K562 (cell line): ENCODE results near the gene CLIC1. TPM values are rescaled to one million over a fixed set of nuclear protein-coding genes. Genes with fewer than 3 reads are reported as not detected.

ENCODE experiments used
- ADNP ChIP-seq: fragments of 200-800 bp; sonication (Bioruptor generic); IDR thresholded peaks from 2 replicates; pipeline ENCODE4 v1.6.1; 2016; ENCODE audit warnings: missing genetic modification characterization, missing compliant biosample characterization
- HNRNPK ChIP-seq: fragments of 200-400 bp; formaldehyde crosslinking; IDR thresholded peaks from one replicate; pipeline ENCODE4 v1.6.1; 2018; ENCODE audit warnings: mild to moderate bottlenecking, low read depth, low read length; ENCODE audit not compliant: poor library complexity, severe bottlenecking
- PHF20 ChIP-seq: fragments of 450-650 bp; IDR thresholded peaks from 2 replicates; pipeline ENCODE4 v1.6.1; 2018; ENCODE audit not compliant: partially characterized antibody
- SIN3B ChIP-seq: fragments of 450-650 bp; IDR thresholded peaks from 2 replicates; pipeline ENCODE4 v1.6.1; 2017; ENCODE audit warnings: low read depth, mild to moderate bottlenecking, moderate library complexity
- SRF ChIP-seq, 2 experiments: fragments of 250-450, 450-650 bp in 1 of 2; sonication (Bioruptor Pico) in 1 of 2; sonication (generic) in 1 of 2; formaldehyde crosslinking; IDR thresholded peaks; 2 replicates each; pipeline versions ENCODE4 v1.5.0 to v1.5.1; 2020 to 2022; ENCODE audit warnings: mild to moderate bottlenecking in 1 of 2, missing genetic modification reagents in 1 of 2
- STAG1 ChIP-seq: sonication (generic); formaldehyde crosslinking; IDR thresholded peaks from 2 replicates; pipeline ENCODE4 v1.5.0; 2020; ENCODE audit warnings: missing genetic modification reagents, borderline replicate concordance
- TGIF2 ChIP-seq: sonication (generic); formaldehyde crosslinking; IDR thresholded peaks from 2 replicates; pipeline ENCODE4 v1.8.1; 2022; ENCODE audit warnings: mild to moderate bottlenecking, missing genetic modification reagents, moderate library complexity
- ZBTB7A ChIP-seq: IDR thresholded peaks from 2 replicates; pipeline ENCODE4 v1.6.1; 2011; ENCODE audit warnings: low read depth, mild to moderate bottlenecking, low read length, moderate library complexity, borderline replicate concordance; ENCODE audit not compliant: control insufficient read depth
- ZNF124 ChIP-seq: sonication (generic); formaldehyde crosslinking; IDR thresholded peaks from 2 replicates; pipeline ENCODE4 v1.8.1; 2022; ENCODE audit warnings: missing genetic modification reagents
- ZNF436 ChIP-seq: fragments of 250-450, 450-650 bp; sonication (Bioruptor Pico); formaldehyde crosslinking; IDR thresholded peaks from 2 replicates; pipeline ENCODE4 v1.7.0; 2020; ENCODE audit warnings: mild to moderate bottlenecking
- polyA plus RNA-seq, 8 experiments: library from polyadenylated mRNA; depleted of rRNA in 4 of 8; stranded (reverse) in 5 of 8; unstranded in 3 of 8; fragments of >200 nt; fragmentation: Nextera tagmentation in 2 of 8; fragmentation: Illumina TruSeq in 1 of 8; extraction: Ambion mirVana in 2 of 8; extraction: Trizol in 1 of 8; gene quantifications; 2 replicates each; pipeline versions ENCODE4 v1.2.1 to v1.2.3, GENCODE V29; 2011 to 2014; ENCODE audit warnings: inconsistent platforms in 1 of 8, missing spikeins in 1 of 8
- total RNA-seq, 7 experiments: library from RNA; depleted of rRNA in 6 of 7; stranded (reverse); fragments of >200 nt in 6 of 7; fragmentation: Illumina TruSeq in 2 of 7; extraction: Trizol in 2 of 7; gene quantifications; 2 replicates each; pipeline versions ENCODE4 v1.2.1 to v1.2.3, GENCODE V29; 2011 to 2021; ENCODE audit warnings: low replicate concordance in 1 of 7
- TF ChIP-seq, protein P1 (sequence below): fragments of 250-450 bp; sonication (Bioruptor Pico); IDR thresholded peaks from 2 replicates; pipeline ENCODE4 v1.5.1; 2021; ENCODE audit warnings: mild to moderate bottlenecking
- TF ChIP-seq, protein P2 (sequence below): IDR thresholded peaks from 2 replicates; pipeline ENCODE4 v1.6.1; 2016; ENCODE audit warnings: missing genetic modification characterization, missing compliant biosample characterization
- TF ChIP-seq, protein P3 (sequence below): fragments of 250-450 bp; sonication (Bioruptor Pico); IDR thresholded peaks from 2 replicates; pipeline ENCODE4 v1.4.0; 2020; ENCODE audit warnings: mild to moderate bottlenecking, moderate library complexity
- TF ChIP-seq, protein P4 (sequence below): fragments of 250-450 bp; sonication (Bioruptor Pico); IDR thresholded peaks from 2 replicates; pipeline ENCODE4 v1.5.0; 2021; ENCODE audit warnings: mild to moderate bottlenecking, moderate library complexity

CLIC1 gene
- total and polyA plus RNA-seq, 9 of the 15 experiments (the other 6 are each of a cell fraction or from before 2014, with no cell fraction given): 1,267 to 2,419 (median 1,808) TPM

DNA sequence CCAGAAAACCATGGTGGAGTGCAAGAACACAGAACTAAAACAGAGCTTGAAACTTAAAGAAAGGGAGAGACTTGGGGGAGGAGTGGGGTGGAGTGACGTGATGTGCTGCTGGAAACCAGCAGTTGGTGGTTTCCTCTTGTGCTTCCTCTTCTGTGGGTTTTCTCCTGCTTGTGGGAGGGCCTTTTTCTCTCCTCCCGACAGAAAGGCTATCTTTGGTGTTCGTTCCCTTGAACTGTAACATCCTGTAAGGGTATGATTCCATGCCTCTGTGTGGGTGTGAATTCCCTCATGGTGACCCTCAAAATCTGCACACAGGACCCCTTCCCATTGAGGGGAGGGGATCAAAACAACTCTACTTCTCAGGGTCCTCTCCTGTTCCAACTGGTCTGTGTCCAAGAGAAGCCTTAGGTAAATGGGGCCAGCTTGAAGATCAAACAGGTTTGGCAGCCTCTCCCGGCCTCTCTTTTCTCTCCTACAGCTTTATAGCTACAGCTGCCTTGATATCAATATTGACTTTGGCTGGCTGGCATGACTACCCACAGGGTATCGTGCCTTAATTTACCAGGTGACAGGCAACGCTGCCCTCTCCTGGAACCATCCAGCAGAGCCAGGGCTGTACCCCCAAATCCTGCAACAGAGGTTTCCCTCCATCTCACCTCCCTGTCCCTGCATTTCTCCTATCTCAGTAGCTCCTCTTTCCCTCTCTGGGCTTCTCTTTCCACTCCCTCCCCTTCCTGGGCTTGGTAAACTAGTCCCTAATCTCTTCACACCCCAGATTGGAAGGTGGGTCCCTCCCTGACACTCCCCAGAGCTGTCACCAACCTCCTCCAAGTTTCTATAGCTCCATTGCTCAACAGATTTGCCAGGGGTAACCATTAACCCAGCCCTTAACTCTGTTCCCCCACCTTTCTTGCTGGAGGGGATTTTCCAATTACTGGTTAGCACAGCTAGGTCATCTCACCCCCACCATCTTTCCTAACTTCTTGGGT is 2.0 kb upstream of the CLIC1 start (continued):
- TF ChIP-seq, protein P1, sequence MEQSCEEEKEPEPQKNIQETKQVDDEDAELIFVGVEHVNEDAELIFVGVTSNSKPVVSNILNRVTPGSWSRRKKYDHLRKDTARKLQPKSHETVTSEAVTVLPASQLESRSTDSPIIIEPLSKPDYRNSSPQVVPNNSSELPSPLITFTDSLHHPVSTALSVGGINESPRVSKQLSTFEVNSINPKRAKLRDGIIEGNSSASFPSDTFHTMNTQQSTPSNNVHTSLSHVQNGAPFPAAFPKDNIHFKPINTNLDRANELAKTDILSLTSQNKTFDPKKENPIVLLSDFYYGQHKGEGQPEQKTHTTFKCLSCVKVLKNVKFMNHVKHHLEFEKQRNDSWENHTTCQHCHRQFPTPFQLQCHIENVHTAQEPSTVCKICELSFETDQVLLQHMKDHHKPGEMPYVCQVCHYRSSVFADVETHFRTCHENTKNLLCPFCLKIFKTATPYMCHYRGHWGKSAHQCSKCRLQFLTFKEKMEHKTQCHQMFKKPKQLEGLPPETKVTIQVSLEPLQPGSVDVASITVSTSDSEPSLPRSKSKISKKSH: no peak
- TF ChIP-seq, protein P2, sequence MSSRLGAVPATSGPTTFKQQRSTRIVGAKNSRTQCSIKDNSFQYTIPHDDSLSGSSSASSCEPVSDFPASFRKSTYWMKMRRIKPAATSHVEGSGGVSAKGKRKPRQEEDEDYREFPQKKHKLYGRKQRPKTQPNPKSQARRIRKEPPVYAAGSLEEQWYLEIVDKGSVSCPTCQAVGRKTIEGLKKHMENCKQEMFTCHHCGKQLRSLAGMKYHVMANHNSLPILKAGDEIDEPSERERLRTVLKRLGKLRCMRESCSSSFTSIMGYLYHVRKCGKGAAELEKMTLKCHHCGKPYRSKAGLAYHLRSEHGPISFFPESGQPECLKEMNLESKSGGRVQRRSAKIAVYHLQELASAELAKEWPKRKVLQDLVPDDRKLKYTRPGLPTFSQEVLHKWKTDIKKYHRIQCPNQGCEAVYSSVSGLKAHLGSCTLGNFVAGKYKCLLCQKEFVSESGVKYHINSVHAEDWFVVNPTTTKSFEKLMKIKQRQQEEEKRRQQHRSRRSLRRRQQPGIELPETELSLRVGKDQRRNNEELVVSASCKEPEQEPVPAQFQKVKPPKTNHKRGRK: no peak
- TF ChIP-seq PHF20 (no peak), TGIF2 (no peak), ZBTB7A (no peak), STAG1 (CRISPR knock-in tag) (no peak), HNRNPK (no peak), ZNF436 (CRISPR knock-in tag) (peak; percentile 38; the same call in 1 of the 2 replicates), SIN3B (no peak), ZNF124 (CRISPR knock-in tag) (no peak), ADNP (no peak), SRF (CRISPR knock-in tag; IDR thresholded peaks at IDR 0.05) (peak; percentile 72 to 93; a peak in 3 of 4 replicates)
- TF ChIP-seq, protein P3, sequence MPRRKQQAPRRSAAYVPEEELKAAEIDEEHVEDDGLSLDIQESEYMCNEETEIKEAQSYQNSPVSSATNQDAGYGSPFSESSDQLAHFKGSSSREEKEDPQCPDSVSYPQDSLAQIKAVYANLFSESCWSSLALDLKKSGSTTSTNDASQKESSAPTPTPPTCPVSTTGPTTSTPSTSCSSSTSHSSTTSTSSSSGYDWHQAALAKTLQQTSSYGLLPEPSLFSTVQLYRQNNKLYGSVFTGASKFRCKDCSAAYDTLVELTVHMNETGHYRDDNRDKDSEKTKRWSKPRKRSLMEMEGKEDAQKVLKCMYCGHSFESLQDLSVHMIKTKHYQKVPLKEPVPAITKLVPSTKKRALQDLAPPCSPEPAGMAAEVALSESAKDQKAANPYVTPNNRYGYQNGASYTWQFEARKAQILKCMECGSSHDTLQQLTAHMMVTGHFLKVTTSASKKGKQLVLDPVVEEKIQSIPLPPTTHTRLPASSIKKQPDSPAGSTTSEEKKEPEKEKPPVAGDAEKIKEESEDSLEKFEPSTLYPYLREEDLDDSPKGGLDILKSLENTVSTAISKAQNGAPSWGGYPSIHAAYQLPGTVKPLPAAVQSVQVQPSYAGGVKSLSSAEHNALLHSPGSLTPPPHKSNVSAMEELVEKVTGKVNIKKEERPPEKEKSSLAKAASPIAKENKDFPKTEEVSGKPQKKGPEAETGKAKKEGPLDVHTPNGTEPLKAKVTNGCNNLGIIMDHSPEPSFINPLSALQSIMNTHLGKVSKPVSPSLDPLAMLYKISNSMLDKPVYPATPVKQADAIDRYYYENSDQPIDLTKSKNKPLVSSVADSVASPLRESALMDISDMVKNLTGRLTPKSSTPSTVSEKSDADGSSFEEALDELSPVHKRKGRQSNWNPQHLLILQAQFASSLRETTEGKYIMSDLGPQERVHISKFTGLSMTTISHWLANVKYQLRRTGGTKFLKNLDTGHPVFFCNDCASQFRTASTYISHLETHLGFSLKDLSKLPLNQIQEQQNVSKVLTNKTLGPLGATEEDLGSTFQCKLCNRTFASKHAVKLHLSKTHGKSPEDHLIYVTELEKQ (CRISPR knock-in tag): no peak
- TF ChIP-seq, protein P4, sequence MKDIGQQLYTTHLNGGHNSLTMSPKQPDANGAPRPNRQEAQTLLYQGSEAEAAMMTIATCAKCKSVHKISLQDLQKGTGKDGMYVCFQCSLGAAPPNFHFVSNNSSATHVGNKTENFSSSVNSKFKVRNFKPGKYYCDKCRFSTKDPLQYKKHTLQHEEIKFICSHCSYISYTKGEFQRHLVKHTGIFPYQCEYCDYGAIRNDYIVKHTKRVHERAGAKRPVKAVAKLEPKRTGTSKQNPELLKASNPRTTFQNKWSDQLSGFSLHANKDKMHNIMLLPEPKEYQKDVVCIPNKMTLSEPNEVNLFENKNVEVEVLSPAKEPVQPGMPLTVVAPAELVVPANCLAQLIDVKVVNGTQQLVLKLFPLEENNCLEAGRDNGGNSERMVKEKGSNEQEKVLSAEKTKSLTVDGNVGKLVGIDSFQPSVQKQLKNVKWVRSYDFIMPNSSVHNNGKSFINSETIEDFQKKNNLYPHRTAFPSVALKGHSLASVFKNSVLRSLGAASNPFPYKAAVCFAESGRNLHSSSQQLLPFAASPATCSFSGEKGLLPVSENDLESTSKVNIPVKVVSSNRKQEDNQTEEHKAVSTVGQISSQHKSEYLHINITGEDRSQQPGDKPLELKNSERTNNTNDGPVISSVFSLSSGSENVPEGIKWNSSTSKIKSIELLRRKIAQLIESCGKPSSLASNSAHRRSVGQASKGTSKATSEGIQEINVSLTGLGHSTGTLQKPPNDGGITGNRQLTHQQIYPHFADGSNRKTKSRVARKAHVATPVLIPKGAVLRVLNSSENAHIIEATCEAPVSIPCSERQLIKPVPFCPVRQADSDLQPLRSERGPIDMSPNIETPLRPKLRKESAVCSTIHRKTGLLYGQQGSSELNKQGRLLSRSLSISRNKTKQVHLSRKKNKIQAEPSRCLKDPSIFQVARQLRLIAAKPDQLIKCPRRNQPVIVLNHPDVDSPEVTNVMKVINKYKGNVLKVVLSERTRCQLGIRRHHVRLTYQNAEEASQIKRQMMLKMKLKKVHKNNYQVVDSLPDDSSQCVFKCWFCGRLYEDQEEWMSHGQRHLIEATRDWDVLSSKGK: no peak
